Muscle of leg (tissue), 11 donors: ENCODE results near the gene KIF3C. TPM values are rescaled to one million over a fixed set of nuclear protein-coding genes. Genes with fewer than 3 reads are reported as not detected.
A peak's percentile ranks its signal among the peaks of the same experiment; 100 is the strongest.
"Not testable (repeated sequence)": the region's sequence is repeated elsewhere in the genome, so short reads cannot be mapped to it uniquely, and the experiment has no call there.

Source experiments
- DNase-seq: peaks from one replicate; pipeline ENCODE4 v3.0.0; 2013
- H3K27ac ChIP-seq: one replicate; pipeline ENCODE4 v1.5.1; 2013; ENCODE audit warnings: mild to moderate bottlenecking, low read length, control low read depth
- H3K27me3 ChIP-seq: one replicate; pipeline ENCODE4 v1.6.1; 2013; ENCODE audit warnings: low read length; ENCODE audit not compliant: control insufficient read depth, insufficient read depth
- H3K36me3 ChIP-seq: one replicate; pipeline ENCODE4 v1.6.1; 2013; ENCODE audit warnings: low read length; ENCODE audit not compliant: control insufficient read depth, insufficient read depth
- H3K4me1 ChIP-seq: one replicate; pipeline ENCODE4 v1.6.1; 2013; ENCODE audit warnings: low read length; ENCODE audit not compliant: control insufficient read depth, insufficient read depth
- H3K4me3 ChIP-seq: one replicate; pipeline ENCODE4 v1.5.1; 2013; ENCODE audit warnings: low read length, control low read depth
- H3K9me3 ChIP-seq: replicated peaks from 2 replicates; pipeline ENCODE4 v1.6.1; 2013; ENCODE audit warnings: low read depth, low read length; ENCODE audit not compliant: control insufficient read depth
- WGBS: methylation state at CpG from one replicate; pipeline ENCODE4 v1.1.5; 2013; ENCODE audit warnings: missing lambda C conversion rate; ENCODE audit not compliant: insufficient coverage; 5-methylcytosine and 5-hydroxymethylcytosine counted together
- polyA plus RNA-seq, 8 donors: library from polyadenylated mRNA; unstranded; fragments of 120-200 nt; gene quantifications; one replicate each; pipeline versions ENCODE4 v1.2.1 to v1.2.3, GENCODE V29; 2013; ENCODE audit warnings: inconsistent platforms in 1 of 8, low replicate concordance in 1 of 8; ENCODE audit not compliant: insufficient read length in 8 of 8, insufficient read depth in 1 of 8
- total RNA-seq: library from RNA; stranded (reverse); fragments of 120-200 nt; gene quantifications from one replicate; pipeline ENCODE4 v1.2.4, GENCODE V29; 2013

The KIF3C gene
- total and polyA plus RNA-seq, 9 donors: 3.5 to 16.4 (median 8.7) TPM

DNA sequence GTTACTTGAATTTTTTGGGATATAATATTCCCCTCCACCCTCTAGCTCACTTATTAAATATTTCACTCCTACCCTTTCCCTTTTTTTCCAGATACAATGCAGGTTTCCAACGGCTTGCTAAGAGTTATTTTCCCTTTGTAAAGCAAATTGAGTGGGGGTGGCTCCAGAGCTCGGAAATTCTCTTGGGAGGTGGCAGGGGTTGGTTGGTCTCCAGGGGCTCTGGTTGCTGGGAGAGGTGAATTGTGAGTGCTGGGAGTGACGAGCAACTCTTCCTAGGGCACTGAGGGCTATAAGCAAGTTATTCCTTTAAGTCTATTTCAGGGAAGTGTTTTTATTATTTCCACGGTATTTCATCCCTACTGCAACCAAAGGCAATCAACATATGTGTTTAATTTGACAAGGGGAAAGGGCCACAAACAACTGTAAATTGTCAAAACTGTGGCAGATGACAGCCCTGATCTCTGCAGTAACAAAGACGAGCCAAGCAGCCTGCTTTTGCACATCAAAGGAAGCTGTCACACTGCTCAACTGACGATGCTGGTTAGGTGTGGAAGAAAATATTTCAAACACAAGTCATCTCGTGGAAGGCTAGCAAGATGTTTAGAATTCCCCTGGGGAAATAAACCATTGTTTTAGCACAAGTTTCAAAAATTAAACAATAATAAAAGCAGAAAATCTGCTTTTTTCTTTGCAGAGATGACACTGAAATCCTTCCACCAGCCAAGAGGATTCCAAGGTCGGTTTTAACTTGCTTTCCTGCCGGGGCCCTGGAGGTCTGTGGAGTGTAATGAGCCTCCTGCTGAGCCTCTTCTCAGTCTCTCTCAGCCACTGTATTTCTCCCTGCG is 69.2 kb downstream of the KIF3C start:
- DNase-seq: no peak
- H3K4me1 ChIP-seq: no peaks in the 10 kb centered on the region
- no peaks in the 10 kb centered on the region for H3K27me3 ChIP-seq
- no CpG with 5 or more reads among the region's 10 CpGs for WGBS
- H3K9me3 ChIP-seq: no peaks in the 10 kb centered on the region
- no peaks in the 10 kb centered on the region for H3K36me3 ChIP-seq
- H3K4me3 ChIP-seq: no peak overlapping the region
- no peak overlapping the region for H3K27ac ChIP-seq

DNA sequence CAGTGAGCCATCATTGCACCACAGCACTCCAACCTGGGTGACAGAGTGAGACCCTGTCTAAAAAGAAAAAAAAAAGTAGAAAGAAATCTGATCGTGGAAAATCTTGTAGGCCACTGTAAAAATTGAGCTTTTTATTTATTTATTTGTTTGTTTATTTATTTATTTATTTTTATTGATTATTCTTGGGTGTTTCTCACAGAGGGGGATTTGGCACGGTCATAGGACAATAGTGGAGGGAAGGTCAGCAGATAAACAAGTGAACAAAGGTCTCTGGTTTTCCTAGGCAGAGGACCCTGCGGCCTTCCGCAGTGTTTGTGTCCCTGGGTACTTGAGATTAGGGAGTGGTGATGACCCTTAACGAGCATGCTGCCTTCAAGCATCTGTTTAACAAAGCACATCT is 72.7 kb downstream of the KIF3C start:
- WGBS: no CpG with 5 or more reads among the region's 5 CpGs
- not testable (repeated sequence) for H3K4me1 ChIP-seq, H3K27ac ChIP-seq

DNA sequence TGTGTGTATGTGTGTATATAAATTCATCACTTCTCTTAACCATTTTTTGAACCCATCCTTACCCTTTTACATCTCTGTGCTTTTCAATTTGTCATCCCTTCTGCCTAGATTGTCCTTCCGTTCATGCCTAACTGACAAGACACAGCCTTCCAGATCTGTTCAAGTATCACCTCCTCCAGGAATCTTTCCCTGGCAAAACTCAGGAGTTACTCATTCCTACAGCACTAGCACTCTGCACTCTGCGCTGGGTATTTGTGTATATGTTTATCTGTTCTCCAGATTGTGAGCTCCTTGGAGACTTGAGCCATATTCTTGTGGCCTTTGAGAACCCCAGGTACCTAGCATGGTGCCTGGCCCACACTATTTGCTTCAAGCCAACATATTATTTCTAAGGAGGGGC is 77.2 kb downstream of the KIF3C start:
- Histone ChIP-seq H3K27me3 (no peaks in the 10 kb centered on the region), H3K4me3 (no peak overlapping the region), H3K9me3 (peaks cover 3% of the 10 kb centered on the region), H3K36me3 (no peaks in the 10 kb centered on the region), H3K27ac (no peak overlapping the region), H3K4me1 (no peaks in the 10 kb centered on the region)
- WGBS: 83% methylated on average over 1 of the region's 2 CpGs
- no peak for DNase-seq

More for the DNA sequence above, 72.7 kb downstream of the KIF3C start:
- H3K4me3 ChIP-seq, H3K27me3 ChIP-seq, DNase-seq, H3K36me3 ChIP-seq, H3K9me3 ChIP-seq: not testable (repeated sequence)

DNA sequence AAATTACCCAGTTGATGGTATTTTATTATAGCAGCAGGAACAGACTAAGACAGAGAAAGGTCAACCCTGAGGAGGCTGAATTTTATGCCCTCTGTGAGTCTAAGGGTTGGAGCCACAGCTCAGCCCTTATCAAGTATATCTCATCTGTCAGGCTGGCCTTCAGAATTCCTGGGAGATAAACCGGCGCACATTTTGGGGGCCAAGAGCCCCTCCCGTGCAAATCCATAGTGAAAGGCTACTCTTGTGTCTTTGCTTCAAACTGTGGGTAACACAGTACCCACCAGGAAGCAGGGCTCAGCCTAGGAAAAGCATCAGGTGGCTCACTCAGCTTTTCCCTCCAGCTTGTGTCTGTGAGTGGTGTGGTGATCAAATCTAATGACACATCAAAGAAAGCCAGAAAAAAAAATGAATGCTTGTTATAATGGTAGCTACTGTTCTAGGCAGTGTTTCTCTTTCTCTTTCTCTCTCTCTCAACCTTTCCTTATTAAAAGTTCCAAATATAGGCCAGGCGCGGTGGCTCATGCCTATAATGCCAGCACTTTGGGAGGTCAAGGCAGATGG is 79.0 kb downstream of the KIF3C start:
- Histone ChIP-seq H3K4me3 (no peak overlapping the region), H3K27me3 (no peaks in the 10 kb centered on the region), H3K27ac (no peak overlapping the region), H3K9me3 (peaks cover 3% of the 10 kb centered on the region), H3K4me1 (no peaks in the 10 kb centered on the region), H3K36me3 (no peaks in the 10 kb centered on the region)
- DNase-seq: no peak
- 94% methylated on average over 2 of the region's 5 CpGs for WGBS

DNA sequence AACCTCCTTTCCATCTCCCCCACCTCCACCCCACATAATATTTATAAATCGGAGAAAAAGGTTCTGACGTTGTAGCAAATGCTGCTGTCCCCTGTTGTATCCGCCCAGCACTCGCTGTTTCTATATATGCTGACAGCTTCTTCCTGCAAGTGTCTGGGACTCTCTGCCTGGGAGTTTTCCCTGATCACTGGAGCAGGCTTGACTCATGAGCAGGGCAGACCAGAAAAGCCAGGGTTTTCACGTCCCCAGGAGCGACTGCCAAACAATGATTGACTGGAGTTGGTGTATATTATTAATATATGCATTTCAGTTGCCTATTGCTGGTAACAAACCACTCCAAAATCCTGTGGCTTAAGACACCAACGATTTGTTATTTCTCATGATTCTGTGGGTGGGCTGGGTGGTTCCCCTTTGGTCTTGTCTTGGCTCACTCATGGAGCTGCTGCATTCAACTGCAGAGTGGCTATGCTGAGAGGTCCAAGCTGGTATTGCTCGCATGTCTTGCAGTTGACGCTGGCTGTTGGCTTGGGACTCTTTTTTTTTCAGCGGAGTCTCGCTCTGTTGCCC is 82.8 kb downstream of the KIF3C start:
- DNase-seq: no peak
- Histone ChIP-seq H3K9me3 (peaks cover 3% of the 10 kb centered on the region), H3K4me3 (no peak overlapping the region), H3K4me1 (no peaks in the 10 kb centered on the region), H3K27me3 (no peaks in the 10 kb centered on the region), H3K27ac (no peak overlapping the region), H3K36me3 (no peaks in the 10 kb centered on the region)
- 52% methylated on average over 4 of the region's 11 CpGs for WGBS

DNA sequence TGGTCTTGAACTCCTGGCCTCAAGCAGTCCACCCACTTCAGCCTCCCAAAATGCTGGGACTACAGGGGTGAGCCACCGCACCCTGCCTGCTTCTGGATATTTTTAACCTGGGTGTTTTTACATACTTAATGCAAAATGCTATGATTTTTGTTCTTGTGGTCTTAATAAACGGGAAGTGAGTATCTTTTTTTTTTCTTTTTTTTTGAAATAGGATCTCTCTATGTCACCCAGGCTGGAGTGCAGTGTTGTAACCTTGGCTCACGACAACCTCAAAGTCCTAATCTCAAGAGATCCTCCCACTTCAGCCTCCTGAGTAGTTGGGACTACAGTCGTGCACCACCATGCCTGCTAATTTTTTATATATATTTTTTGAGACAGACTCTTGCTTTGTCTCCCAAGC is 84.8 kb downstream of the KIF3C start:
- no peak overlapping the region for H3K4me3 ChIP-seq
- DNase-seq: no peak
- WGBS: no CpG with 5 or more reads among the region's 4 CpGs
- no peak overlapping the region for H3K27ac ChIP-seq
- no peaks in the 10 kb centered on the region for H3K4me1 ChIP-seq
- H3K36me3 ChIP-seq: no peaks in the 10 kb centered on the region
- H3K27me3 ChIP-seq: no peaks in the 10 kb centered on the region
- peaks cover 3% of the 10 kb centered on the region for H3K9me3 ChIP-seq

DNA sequence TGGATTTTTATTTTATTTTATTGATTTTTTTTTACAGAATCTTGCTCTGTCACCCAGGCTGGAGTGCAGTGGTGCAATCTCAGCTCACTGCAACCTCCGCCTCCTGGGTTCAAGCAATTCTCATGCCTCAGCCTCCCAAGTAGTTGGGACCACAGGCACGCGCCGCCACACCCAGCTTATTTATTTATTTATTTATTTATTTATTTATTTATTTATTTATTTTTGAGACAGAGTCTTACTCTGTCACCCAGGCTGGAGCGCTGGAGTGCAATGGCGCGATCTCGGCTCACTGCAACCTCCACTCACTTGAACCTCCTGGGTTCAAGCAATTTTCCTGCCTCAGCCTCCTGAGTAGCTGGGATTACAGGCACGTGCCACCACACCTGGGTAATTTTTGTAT is 86.0 kb downstream of the KIF3C start:
- DNase-seq, H3K4me3 ChIP-seq, H3K9me3 ChIP-seq, H3K27ac ChIP-seq, H3K4me1 ChIP-seq, H3K27me3 ChIP-seq, H3K36me3 ChIP-seq: not testable (repeated sequence)
- WGBS: no CpG with 5 or more reads among the region's 9 CpGs

DNA sequence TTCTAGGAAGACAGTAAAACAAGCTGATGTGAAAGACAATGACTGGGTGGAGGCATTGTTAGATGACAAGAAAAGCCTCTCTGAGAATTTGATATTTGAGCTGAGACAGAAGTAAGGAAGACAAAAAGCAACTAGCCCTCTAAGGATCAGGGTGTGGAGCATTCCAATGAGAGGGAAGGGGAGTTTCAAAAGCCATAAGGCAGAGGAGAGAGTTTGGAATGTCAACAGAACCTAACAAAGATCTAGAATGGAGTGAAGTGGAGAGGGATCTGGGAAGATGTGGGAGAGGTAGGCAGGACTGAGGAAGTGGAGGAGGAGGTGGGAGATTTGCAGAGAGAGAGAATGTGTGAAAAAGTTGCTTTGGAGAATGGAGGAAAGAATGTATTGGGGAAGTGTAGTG is 86.7 kb downstream of the KIF3C start:
- Histone ChIP-seq H3K27me3 (no peaks in the 10 kb centered on the region), H3K9me3 (no peaks in the 10 kb centered on the region), H3K4me3 (no peak overlapping the region), H3K27ac (no peak overlapping the region), H3K4me1 (no peaks in the 10 kb centered on the region), H3K36me3 (no peaks in the 10 kb centered on the region)
- DNase-seq: no peak

DNA sequence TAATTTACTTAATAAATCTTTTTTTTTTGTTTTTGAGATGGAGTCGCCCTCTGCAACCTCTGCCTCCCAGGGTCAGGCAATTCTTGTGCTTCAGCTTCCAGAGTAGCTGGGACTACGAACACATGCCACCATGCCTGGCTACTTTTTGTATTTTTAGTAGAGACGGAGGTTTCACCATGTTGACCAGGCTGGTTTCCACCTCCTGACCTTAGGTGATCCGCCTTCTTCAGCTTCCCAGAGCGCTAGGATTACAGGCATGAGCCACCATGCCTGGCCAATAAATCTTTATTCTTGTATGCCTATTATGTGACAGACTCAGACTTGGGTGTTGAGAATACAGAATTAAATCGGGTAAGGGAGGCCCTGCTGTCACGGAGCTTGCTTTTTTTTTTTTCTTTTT is 87.3 kb downstream of the KIF3C start:
- Histone ChIP-seq H3K27me3 (no peaks in the 10 kb centered on the region), H3K4me1 (no peaks in the 10 kb centered on the region), H3K4me3 (no peak overlapping the region), H3K36me3 (no peaks in the 10 kb centered on the region), H3K9me3 (no peaks in the 10 kb centered on the region), H3K27ac (no peak overlapping the region)
- 78% methylated on average over 5 of the region's 7 CpGs for WGBS
- no peak for DNase-seq

DNA sequence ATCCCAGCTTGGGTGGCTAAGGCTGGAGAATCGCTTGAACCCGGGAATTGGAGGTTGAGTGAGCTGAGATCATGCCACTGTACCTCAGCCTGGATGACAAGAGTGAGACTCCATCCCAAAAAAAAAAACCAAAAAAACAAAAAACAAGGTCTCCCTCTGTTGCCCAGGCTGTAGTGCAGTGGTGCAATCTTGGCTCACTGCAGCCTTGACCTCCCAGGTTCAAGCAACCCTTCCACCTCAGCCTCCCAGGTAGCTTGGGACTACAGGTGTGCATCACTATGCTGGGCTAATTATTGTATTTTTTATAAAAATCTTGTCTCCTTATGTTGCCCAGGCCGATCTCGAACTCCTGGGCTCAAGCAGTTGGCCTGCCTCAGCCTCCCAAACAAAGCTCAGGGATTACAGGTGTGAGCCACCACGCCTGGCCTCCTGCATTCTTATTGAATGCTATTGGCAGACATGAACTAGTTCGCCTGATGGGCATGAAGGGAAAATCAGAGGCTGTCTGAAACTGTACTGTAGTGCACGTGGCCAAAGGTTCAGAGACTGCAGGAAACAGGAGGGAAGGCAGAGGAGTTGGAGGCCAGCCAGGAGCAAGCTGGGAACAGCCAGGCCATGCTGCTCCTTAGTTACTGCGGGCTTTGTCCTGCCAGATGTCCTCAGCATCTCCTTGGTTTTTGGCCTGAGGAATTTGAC is 88.0 kb downstream of the KIF3C start:
- H3K4me3 ChIP-seq: no peak overlapping the region

More for the DNA sequence above, 88.0 kb downstream of the KIF3C start:
- no peak overlapping the region for H3K27ac ChIP-seq
- no peaks in the 10 kb centered on the region for H3K4me1 ChIP-seq
- H3K36me3 ChIP-seq: no peaks in the 10 kb centered on the region
- H3K9me3 ChIP-seq: no peaks in the 10 kb centered on the region
- DNase-seq: peak; percentile 51
- H3K27me3 ChIP-seq: no peaks in the 10 kb centered on the region
- 24% methylated on average over 3 of the region's 8 CpGs for WGBS
